ENCODE data around the gene CCDC33. TPM values are rescaled to one million over a fixed set of nuclear protein-coding genes. Genes with fewer than 3 reads are reported as not detected.

Gene CCDC33
- total and polyA plus RNA-seq, 10 donors = 0.08 TPM; not detected in 9

- WGBS, 5 donors = 66 to 88% (median 82%) methylated on average over 3 to 6 of the region's 6 CpGs
- peak overlapping the region in 4 of 8 donors; percentile 8 to 63 (median 40) for H3K27ac ChIP-seq
- no peak for DNase-seq
- TF ChIP-seq CTCF (IDR thresholded peaks at IDR 0.05 in 8 of 11, conservative IDR thresholded peaks at IDR 0.05 in 3 of 11) = no peak
- H3K9me3 ChIP-seq = no peaks in the 10 kb centered on the region
- H3K36me3 ChIP-seq = no peaks in the 10 kb centered on the region
- peaks cover 12 to 77% (median 42%) of the 10 kb centered on the region in 6 donors for H3K4me1 ChIP-seq
- no peak overlapping the region for H3K4me3 ChIP-seq
- intact Hi-C loops (cut with DNase I; ENCODE audit: low total_unique reads) = no loop called here
- H3K27me3 ChIP-seq (replicated peaks in 1 of 7) = no peaks in the 10 kb centered on the region
Observed at GRCh38 chr15:74318376-74319137, 82.4 kb downstream of the CCDC33 start.

GRCh38 chr15:74319138-74319460 is 83.0 kb downstream of the CCDC33 start:
- intact Hi-C loops (cut with DNase I; ENCODE audit: low total_unique reads) = no loop called here
- TF ChIP-seq POLR2A (IDR thresholded peaks at IDR 0.05) (no peak), CTCF (IDR thresholded peaks at IDR 0.05 in 8 of 11, conservative IDR thresholded peaks at IDR 0.05 in 3 of 11) (no peak), POLR2AphosphoS5 (IDR thresholded peaks at IDR 0.05) (no peak)
- peak overlapping the region in 4 of 8 donors; percentile 19 to 63 (median 39) for H3K27ac ChIP-seq
- no peaks in the 10 kb centered on the region for H3K27me3 ChIP-seq (replicated peaks in 1 of 7)
- DNase-seq = no peak
- H3K4me1 ChIP-seq = peaks cover 12 to 77% (median 42%) of the 10 kb centered on the region in 6 donors
- H3K4me3 ChIP-seq = no peak overlapping the region
- WGBS, 5 donors = 83 to 100% (median 88%) methylated on average over 2 to 5 of the region's 5 CpGs
- no peaks in the 10 kb centered on the region for H3K36me3 ChIP-seq
- H3K9me3 ChIP-seq = no peaks in the 10 kb centered on the region

GRCh38 chr15:74319596-74320351 is 83.6 kb downstream of the CCDC33 start:
- H3K27ac ChIP-seq = peak overlapping the region in 4 of 8 donors; percentile 19 to 63 (median 39)

More at GRCh38 chr15:74319596-74320351, 83.6 kb downstream of the CCDC33 start:
- 30 to 51% (median 43%) methylated on average over 5 to 8 of the region's 8 CpGs for WGBS, 5 donors
- H3K9me3 ChIP-seq = no peaks in the 10 kb centered on the region
- intact Hi-C loops (cut with DNase I; ENCODE audit: low total_unique reads) = loop anchor here (5.0 kb wide), 3 partner anchors 192 to 347 kb away; no protein-coding TSS in a partner anchor
- H3K27me3 ChIP-seq (replicated peaks in 1 of 7) = no peaks in the 10 kb centered on the region
- TF ChIP-seq CTCF (IDR thresholded peaks at IDR 0.05 in 8 of 11, conservative IDR thresholded peaks at IDR 0.05 in 3 of 11) = no peak
- TF ChIP-seq POLR2AphosphoS5 (IDR thresholded peaks at IDR 0.05) = peak in 1 of 3 donors; percentile 15
- TF ChIP-seq POLR2A (IDR thresholded peaks at IDR 0.05) = no peak
- no peak for DNase-seq
- H3K36me3 ChIP-seq = no peaks in the 10 kb centered on the region
- no peak overlapping the region for H3K4me3 ChIP-seq
- H3K4me1 ChIP-seq = peaks cover 12 to 70% (median 38%) of the 10 kb centered on the region in 6 donors

Measured in spleen (tissue), 11 donors.